HG03108 (cell line): ENCODE results near the gene LRRC2.
"Not testable (repeated sequence)": the region's sequence is repeated elsewhere in the genome, so short reads cannot be mapped to it uniquely, and the experiment has no call there.

ENCODE experiments used
- ATAC-seq: cut with Tn5 transposase; IDR thresholded peaks from one replicate; pipeline ENCODE4 v1.9.1; 2021; ENCODE audit warnings: moderate library complexity; ENCODE audit not compliant: unreplicated experiment

Gene LRRC2

DNA sequence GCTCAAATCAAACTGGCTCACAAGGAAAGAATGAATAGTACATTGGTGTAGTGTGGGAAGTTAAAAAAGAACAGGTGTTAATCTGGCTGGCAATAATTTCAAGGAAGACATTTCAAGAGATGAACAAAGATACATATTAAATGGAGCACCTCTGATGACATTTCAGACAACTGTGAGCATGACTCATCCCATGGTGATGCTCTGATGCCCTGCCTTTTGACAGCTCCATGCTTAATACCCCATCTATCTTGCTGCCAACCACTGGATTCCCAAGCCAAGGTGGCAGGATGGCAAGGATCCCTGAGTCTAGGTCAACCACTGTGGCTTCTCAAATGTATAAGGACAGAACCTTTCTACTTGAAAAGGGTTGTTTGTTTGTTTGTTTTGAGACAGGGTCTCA, 29.3 kb downstream of the LRRC2 start:
- no peak for ATAC-seq

DNA sequence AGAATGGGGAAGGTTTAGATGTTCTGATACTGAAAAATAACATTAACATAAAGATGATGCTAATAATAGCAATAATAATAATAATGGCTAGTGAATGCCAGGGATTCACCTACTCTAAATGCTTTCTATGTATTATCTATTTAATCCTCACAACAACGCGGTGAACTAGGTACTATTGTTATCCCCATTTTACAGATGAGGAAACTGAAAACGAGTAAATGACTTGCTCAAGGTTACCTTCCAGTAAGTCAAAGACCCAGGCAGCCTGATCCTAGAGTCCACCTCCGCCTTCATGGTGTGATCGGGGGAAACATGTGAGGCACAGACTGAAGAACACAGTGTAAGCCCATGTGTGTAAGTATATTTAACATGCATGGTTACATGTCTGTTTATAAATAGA, 30.4 kb downstream of the LRRC2 start:
- no peak for ATAC-seq

GRCh38 chr3:46533091-46533490, 33.0 kb downstream of the LRRC2 start:
- ATAC-seq = no peak

GRCh38 chr3:46527239-46527638, 38.9 kb downstream of the LRRC2 start:
- ATAC-seq = no peak

GRCh38 chr3:46524832-46525231, 41.3 kb downstream of the LRRC2 start:
- no peak for ATAC-seq

- no peak for ATAC-seq
Measured at GRCh38 chr3:46524008-46524407, 42.1 kb downstream of the LRRC2 start.

GRCh38 chr3:46523556-46523955, 42.5 kb downstream of the LRRC2 start:
- no peak for ATAC-seq

- ATAC-seq = not testable (repeated sequence)
Measured at GRCh38 chr3:46522201-46522600, 43.9 kb downstream of the LRRC2 start.

DNA sequence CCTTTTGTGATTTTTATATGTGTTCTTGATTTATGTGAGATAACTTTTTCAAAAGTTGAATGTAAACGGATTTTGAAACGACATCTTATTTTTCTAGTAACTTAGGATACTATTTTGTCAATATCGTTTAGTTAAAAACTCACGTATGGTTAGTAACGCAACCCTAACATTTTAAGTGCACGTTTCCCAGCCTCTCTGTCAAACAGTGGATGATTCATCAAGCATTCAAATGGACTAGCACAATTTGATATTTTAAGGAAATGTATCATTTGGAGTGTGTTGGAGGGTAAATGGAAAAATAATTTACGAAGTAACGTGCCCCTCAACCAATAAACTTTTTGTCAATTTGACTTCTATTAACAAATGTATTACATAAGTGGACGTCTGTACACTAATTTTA, 45.0 kb downstream of the LRRC2 start:
- ATAC-seq = no peak

- no peak for ATAC-seq
Measured at GRCh38 chr3:46520531-46520930, 45.6 kb downstream of the LRRC2 start.

DNA sequence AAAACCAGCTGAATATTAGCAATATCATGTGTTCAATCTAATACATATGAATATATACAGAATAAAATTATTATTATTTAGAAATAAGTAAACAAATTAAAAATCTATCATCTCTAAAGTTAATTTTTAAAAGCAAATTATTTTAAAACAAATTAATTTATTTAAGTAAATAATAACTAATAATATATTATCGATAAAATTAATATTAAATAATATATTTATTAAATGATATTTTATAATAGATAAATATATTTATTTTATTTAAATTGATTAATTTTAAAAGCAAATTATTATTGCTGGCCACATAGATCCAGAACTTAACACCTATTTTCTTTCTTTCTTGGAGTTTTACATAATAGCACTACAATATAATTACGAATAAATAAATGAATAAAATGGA, 46.1 kb downstream of the LRRC2 start:
- no peak for ATAC-seq

- no peak for ATAC-seq
Measured at GRCh38 chr3:46517784-46518181, 48.3 kb downstream of the LRRC2 start.

DNA sequence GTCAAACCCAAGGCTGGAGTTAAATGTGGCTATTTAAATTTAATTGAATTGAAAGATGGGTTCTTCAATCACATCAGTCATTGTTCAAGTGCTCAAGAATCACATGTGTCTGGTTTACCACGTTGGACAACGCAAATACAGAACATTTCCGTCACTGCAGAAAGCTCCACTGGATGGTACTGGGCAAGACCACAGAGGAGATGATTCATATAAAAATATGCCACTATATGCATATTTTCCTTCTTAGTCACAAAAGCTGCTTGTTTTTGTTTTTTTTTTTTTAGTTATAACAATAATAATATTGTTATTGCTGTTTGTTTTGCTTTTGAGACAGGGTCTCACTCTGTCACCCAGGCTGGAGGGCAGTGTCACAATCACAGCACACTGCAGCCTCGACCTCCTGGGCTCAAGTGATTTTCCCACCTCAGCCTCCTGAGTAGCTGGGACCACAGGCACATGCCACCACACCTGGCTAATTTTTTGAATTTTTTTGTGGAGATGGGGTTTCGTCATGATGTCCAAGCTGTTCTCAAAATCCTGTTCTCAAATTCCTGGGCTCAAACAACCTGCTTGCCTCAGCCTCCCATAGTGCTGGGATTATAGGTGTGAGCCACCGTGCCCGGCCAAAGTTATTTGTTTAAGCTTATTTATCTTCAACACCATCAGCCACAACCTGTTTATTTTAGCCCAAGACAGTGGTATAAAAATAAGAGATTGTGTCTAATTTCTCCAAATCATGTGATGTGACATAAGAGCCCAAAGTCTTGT, 48.9 kb downstream of the LRRC2 start:
- no peak for ATAC-seq

GRCh38 chr3:46516521-46516920, 49.6 kb downstream of the LRRC2 start:
- ATAC-seq = no peak

DNA sequence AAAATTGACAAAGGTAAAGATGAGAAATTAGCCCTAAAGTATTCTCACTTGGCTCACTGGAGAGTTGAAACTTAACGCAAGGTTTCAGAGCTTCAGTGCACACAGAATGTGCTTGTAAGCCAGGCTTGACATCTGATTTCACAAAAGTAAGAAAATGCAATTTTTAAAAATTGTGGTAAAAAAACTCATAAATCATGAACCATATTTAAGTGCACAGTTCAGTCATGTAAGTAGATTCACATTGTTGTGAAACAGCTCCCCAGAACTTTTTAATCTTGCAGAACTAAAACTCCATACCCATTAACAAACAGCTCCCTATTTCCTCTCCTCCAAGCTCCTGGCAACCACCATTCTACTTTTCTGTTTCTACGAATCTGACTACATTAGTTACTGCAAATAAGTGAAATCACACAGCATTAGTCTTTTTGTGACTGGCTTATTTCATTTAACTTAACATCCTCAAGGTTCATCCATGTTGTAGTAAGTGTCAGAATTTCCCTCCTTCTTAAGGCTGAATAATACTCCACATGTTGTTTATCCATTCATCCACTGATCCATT, 53.8 kb downstream of the LRRC2 start:
- ATAC-seq = no peak

- ATAC-seq = no peak
Measured at GRCh38 chr3:46509661-46510187, 56.4 kb downstream of the LRRC2 start.

GRCh38 chr3:46508850-46509591, 57.1 kb downstream of the LRRC2 start:
- ATAC-seq = no peak

- ATAC-seq = no peak
Measured at GRCh38 chr3:46506526-46506925, 59.6 kb downstream of the LRRC2 start.

- ATAC-seq = no peak
Measured at GRCh38 chr3:46505953-46506352, 60.1 kb downstream of the LRRC2 start.

DNA sequence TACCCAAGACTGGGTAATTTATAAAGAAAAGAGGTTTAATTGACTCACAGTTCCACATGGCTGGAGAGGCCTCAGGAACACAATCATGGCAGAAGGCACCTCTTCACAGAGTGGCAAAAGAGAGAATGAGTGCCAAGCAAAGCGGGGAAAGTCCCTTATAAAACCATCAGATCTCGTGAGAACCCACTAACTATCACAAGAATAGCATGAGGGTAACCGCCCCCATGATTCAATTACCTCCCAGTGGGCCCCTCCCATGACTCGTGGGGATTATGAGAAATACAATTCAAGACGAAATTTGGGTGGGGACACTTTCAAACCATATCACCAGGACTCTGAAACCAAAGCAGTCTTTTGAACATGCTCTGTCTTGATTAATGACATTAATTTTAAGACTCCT, 61.3 kb downstream of the LRRC2 start:
- no peak for ATAC-seq

GRCh38 chr3:46503200-46503874, 62.8 kb downstream of the LRRC2 start:
- no peak for ATAC-seq
